Right cardiac atrium (tissue), 5 donors: ENCODE results near the gene PPY. TPM values are rescaled to one million over a fixed set of nuclear protein-coding genes. Genes with fewer than 3 reads are reported as not detected.

Experiments used
- polyA plus RNA-seq: library from polyadenylated mRNA; stranded (reverse); fragments of 200-250 nt; gene quantifications from one replicate; pipeline ENCODE4 v1.2.3, GENCODE V29; 2013
- total RNA-seq, 4 donors: library from RNA; stranded (reverse); fragmentation: NEBNext Ultra II Directional; extraction: Animal tissue kit (Norgen Biotek cat#: 25700); gene quantifications; one replicate each; pipeline ENCODE4 v1.2.1, GENCODE V29; 2021
- donor health status: healthy with polysubstance abuse.
- donor health status: DM: no; HTN: yes; CAD: no.
- donor health status: DM: no; HTN: no; CAD: no.
- donor health status: DM: no; HTN: yes; CAD: no; lungs with severe emphysema.
- donor health status: DM: yes; HTN: yes; CAD: no.

The PPY gene
- total and polyA plus RNA-seq, 5 donors, result not detected

Other genes starting within 250 kb of the PPY start
- gene SOST, start 183.7 kb downstream of the PPY start, total RNA-seq, result 1 to 10 TPM in 1 of 4 donors, under 1 TPM in 2, not detected in 1; 0.29 to 2.0 (median 0.34) TPM
- gene SOST, start 183.7 kb downstream of the PPY start, polyA plus RNA-seq, result 1.6 TPM
- gene DUSP3, start 163.5 kb downstream of the PPY start, total RNA-seq, result 100 to 1,000 TPM; 144 to 180 (median 154) TPM
- gene DUSP3, start 163.5 kb downstream of the PPY start, polyA plus RNA-seq, result 137 TPM
- gene CFAP97D1, start 162.0 kb downstream of the PPY start, total RNA-seq, result under 1 TPM in 1 of 4 donors, not detected in 3; 0.28 TPM
- 0.02 TPM for gene CFAP97D1, start 162.0 kb downstream of the PPY start, polyA plus RNA-seq
- 10 to 100 TPM; 42.1 to 77.4 (median 61.5) TPM for gene MPP3, start 109.3 kb downstream of the PPY start, total RNA-seq
- 46.1 TPM for gene MPP3, start 109.3 kb downstream of the PPY start, polyA plus RNA-seq
- gene CD300LG, start 95.3 kb downstream of the PPY start, total RNA-seq, result 10 to 100 TPM in 3 of 4 donors, 1 to 10 TPM in 1; 3.8 to 29.2 (median 10.9) TPM
- 20.8 TPM for gene CD300LG, start 95.3 kb downstream of the PPY start, polyA plus RNA-seq
- 10 to 100 TPM in 3 of 4 donors, 1 to 10 TPM in 1; 8.7 to 20.7 (median 15.9) TPM for gene MPP2, start 34.9 kb downstream of the PPY start, total RNA-seq
- gene MPP2, start 34.9 kb downstream of the PPY start, polyA plus RNA-seq, result 8.8 TPM
- gene PYY, start 11.5 kb upstream of the PPY start, total RNA-seq, result not detected
- not detected for gene PYY, start 11.5 kb upstream of the PPY start, polyA plus RNA-seq
- 1 to 10 TPM; 1.2 to 4.0 (median 2.3) TPM for gene NAGS, start 62.1 kb upstream of the PPY start, total RNA-seq
- 1.8 TPM for gene NAGS, start 62.1 kb upstream of the PPY start, polyA plus RNA-seq
- gene TMEM101, start 72.5 kb upstream of the PPY start, total RNA-seq, result 10 to 100 TPM; 13.7 to 21.1 (median 19.3) TPM
- 19.8 TPM for gene TMEM101, start 72.5 kb upstream of the PPY start, polyA plus RNA-seq
- gene LSM12, start 124.2 kb upstream of the PPY start, total RNA-seq, result 10 to 100 TPM; 44.5 to 54.9 (median 49.3) TPM
- gene LSM12, start 124.2 kb upstream of the PPY start, polyA plus RNA-seq, result 35.0 TPM
- 10 to 100 TPM; 31.9 to 46.9 (median 38.5) TPM for gene G6PC3, start 128.3 kb upstream of the PPY start, total RNA-seq
- gene G6PC3, start 128.3 kb upstream of the PPY start, polyA plus RNA-seq, result 71.4 TPM
- gene HDAC5, start 181.2 kb upstream of the PPY start, total RNA-seq, result 10 to 100 TPM; 47.9 to 89.2 (median 74.4) TPM
- gene HDAC5, start 181.2 kb upstream of the PPY start, polyA plus RNA-seq, result 72.4 TPM
- 1 to 10 TPM in 1 of 4 donors, under 1 TPM in 3; 0.47 to 1.4 (median 0.76) TPM for gene HROB, start 199.5 kb upstream of the PPY start, total RNA-seq
- gene HROB, start 199.5 kb upstream of the PPY start, polyA plus RNA-seq, result 0.38 TPM
- gene ASB16, start 228.2 kb upstream of the PPY start, total RNA-seq, result 10 to 100 TPM in 2 of 4 donors, 1 to 10 TPM in 2; 5.3 to 11.3 (median 9.7) TPM
- 5.4 TPM for gene ASB16, start 228.2 kb upstream of the PPY start, polyA plus RNA-seq
- gene TMUB2, start 244.5 kb upstream of the PPY start, total RNA-seq, result 10 to 100 TPM; 23.5 to 27.6 (median 26.6) TPM
- gene TMUB2, start 244.5 kb upstream of the PPY start, polyA plus RNA-seq, result 26.3 TPM